Neural crest cell (in vitro differentiated cells): ENCODE results near the gene SLC36A4. TPM values are rescaled to one million over a fixed set of nuclear protein-coding genes. Genes with fewer than 3 reads are reported as not detected.
A peak's percentile ranks its signal among the peaks of the same experiment; 100 is the strongest.
"Not testable (repeated sequence)": the region's sequence is repeated elsewhere in the genome, so short reads cannot be mapped to it uniquely, and the experiment has no call there.

Source experiments
- DNase-seq: peaks from one replicate; pipeline ENCODE4 v3.0.0; 2021; ENCODE audit warnings: low read depth, mixed read lengths, low spot score
- H3K27ac Mint-ChIP-seq: one replicate; pipeline ENCODE4 v1.8.0; 2021; ENCODE audit warnings: mild to moderate bottlenecking, mixed read lengths; ENCODE audit not compliant: unreplicated experiment
- H3K27me3 Mint-ChIP-seq: 2 replicates; pipeline ENCODE4 v1.8.0; 2021; ENCODE audit warnings: low read depth, mild to moderate bottlenecking, mixed read lengths
- H3K36me3 Mint-ChIP-seq: 2 replicates; pipeline ENCODE4 v1.8.0; 2021; ENCODE audit warnings: low read depth, mild to moderate bottlenecking, mixed read lengths
- H3K4me1 Mint-ChIP-seq: 2 replicates; pipeline ENCODE4 v1.8.0; 2021; ENCODE audit warnings: mixed read lengths
- H3K4me3 Mint-ChIP-seq: one replicate; pipeline ENCODE4 v1.8.0; 2021; ENCODE audit warnings: mild to moderate bottlenecking, mixed read lengths
- H3K9me3 Mint-ChIP-seq: 2 replicates; pipeline ENCODE4 v1.8.0; 2021; ENCODE audit warnings: mixed read lengths
- CTCF ChIP-seq: fragments of 200-600 bp; sonication (generic); conservative IDR thresholded peaks from 2 replicates; pipeline ENCODE4 v1.5.0; 2021; ENCODE audit warnings: antibody characterized with exemption, mild to moderate bottlenecking
- total RNA-seq: library from RNA; stranded (reverse); gene quantifications from 2 replicates; pipeline ENCODE4 v1.2.1, GENCODE V29; 2021

The SLC36A4 gene
- total RNA-seq, 1 donor from 2014 or later: 34.4 TPM

- Mint-ChIP-seq H3K9me3 (peaks cover 13% of the 10 kb centered on the region), H3K4me3 (no peak overlapping the region), H3K36me3 (peaks cover 30% of the 10 kb centered on the region), H3K27me3 (no peaks in the 10 kb centered on the region), H3K27ac (no peak overlapping the region), H3K4me1 (peaks cover 6% of the 10 kb centered on the region)
- DNase-seq: no peak
- no peak for TF ChIP-seq CTCF
Measured at GRCh38 chr11:93187290-93187689, 10.5 kb downstream of the SLC36A4 start.

- H3K4me1 Mint-ChIP-seq: not testable (repeated sequence)
Measured at GRCh38 chr11:93177891-93178290, 19.9 kb downstream of the SLC36A4 start.

GRCh38 chr11:93169950-93170561 lies 27.7 kb downstream of the SLC36A4 start:
- Mint-ChIP-seq H3K9me3 (no peaks in the 10 kb centered on the region), H3K36me3 (peaks cover 2% of the 10 kb centered on the region), H3K27ac (no peak overlapping the region), H3K27me3 (no peaks in the 10 kb centered on the region), H3K4me3 (no peak overlapping the region), H3K4me1 (peaks cover 13% of the 10 kb centered on the region)
- no peak for DNase-seq
- peak; percentile 73 for TF ChIP-seq CTCF

More at GRCh38 chr11:93177891-93178290, 19.9 kb downstream of the SLC36A4 start:
- Mint-ChIP-seq H3K36me3 (peaks cover 45% of the 10 kb centered on the region), H3K9me3 (peaks cover 11% of the 10 kb centered on the region)
- H3K27me3 Mint-ChIP-seq, DNase-seq, H3K4me3 Mint-ChIP-seq, H3K27ac Mint-ChIP-seq: not testable (repeated sequence)

GRCh38 chr11:93169143-93169542 lies 28.6 kb downstream of the SLC36A4 start:
- DNase-seq: no peak
- Mint-ChIP-seq H3K27me3 (no peaks in the 10 kb centered on the region), H3K9me3 (no peaks in the 10 kb centered on the region), H3K4me1 (peaks cover 13% of the 10 kb centered on the region), H3K27ac (no peak overlapping the region), H3K4me3 (no peak overlapping the region), H3K36me3 (peaks cover 6% of the 10 kb centered on the region)
- no peak for TF ChIP-seq CTCF

GRCh38 chr11:93166862-93167261 lies 30.9 kb downstream of the SLC36A4 start:
- no peak for TF ChIP-seq CTCF
- no peak for DNase-seq
- no peak overlapping the region for H3K4me3 Mint-ChIP-seq
- no peaks in the 10 kb centered on the region for H3K27me3 Mint-ChIP-seq
- peaks cover 13% of the 10 kb centered on the region for H3K4me1 Mint-ChIP-seq
- no peaks in the 10 kb centered on the region for H3K9me3 Mint-ChIP-seq
- H3K36me3 Mint-ChIP-seq: peaks cover 11% of the 10 kb centered on the region
- H3K27ac Mint-ChIP-seq: no peak overlapping the region

GRCh38 chr11:93166194-93166593 lies 31.6 kb downstream of the SLC36A4 start:
- no peak overlapping the region for H3K27ac Mint-ChIP-seq
- no peak for TF ChIP-seq CTCF
- no peak overlapping the region for H3K4me3 Mint-ChIP-seq
- no peaks in the 10 kb centered on the region for H3K27me3 Mint-ChIP-seq
- no peak for DNase-seq
- no peaks in the 10 kb centered on the region for H3K9me3 Mint-ChIP-seq
- H3K4me1 Mint-ChIP-seq: peaks cover 13% of the 10 kb centered on the region
- peaks cover 11% of the 10 kb centered on the region for H3K36me3 Mint-ChIP-seq
